Pancreas (tissue), 10 donors: ENCODE results near the gene C17orf58. TPM values are rescaled to one million over a fixed set of nuclear protein-coding genes. Genes with fewer than 3 reads are reported as not detected.

Experiments
- ATAC-seq, 4 donors: fragments of 200-7000 bp; cut with Tn5 transposase; one replicate each; pipeline versions ENCODE4 v1.8.0 to v1.9.1; 2020; ENCODE audit warnings: mild to moderate bottlenecking in 4 of 4, moderate library complexity in 4 of 4
- DNase-seq, 6 donors: peaks; one replicate each; pipeline ENCODE4 v3.0.0-alpha.2; 2020
- FAIRE-seq: peaks from 2 replicates; lab custom pipeline; 2012; peaks lifted over from hg19 to GRCh38; lab: Jason Lieb, UNC
- H3K27ac ChIP-seq, 4 donors: fragments of 200-600 bp; sonication (generic); 1 replicate in 3 of 4; 2 replicates in 1 of 4; pipeline versions ENCODE4 v1.5.0 to v1.8.0; 2020
- H3K27me3 ChIP-seq, 4 donors: fragments of 200-600 bp; one replicate each; pipeline ENCODE4 v1.8.0; 2021
- H3K36me3 ChIP-seq, 3 donors: fragments of 200-600 bp; sonication (generic) in 1 of 3; one replicate each; pipeline versions ENCODE4 v1.5.0 to v1.8.0; 2020 to 2021
- H3K4me1 ChIP-seq, 3 donors: fragments of 200-600 bp; one replicate each; pipeline ENCODE4 v1.8.0; 2021
- H3K4me3 ChIP-seq, 4 donors: fragments of 200-600 bp; sonication (generic) in 2 of 4; one replicate each; pipeline versions ENCODE4 v1.5.0 to v1.8.0; 2020 to 2021
- H3K9me3 ChIP-seq, 4 donors: fragments of 200-600 bp; one replicate each; pipeline ENCODE4 v1.8.0; 2021
- CTCF ChIP-seq, 4 donors: fragments of 200-600 bp; sonication (generic) in 3 of 4; IDR thresholded peaks; one replicate each; pipeline versions ENCODE4 v1.5.0 to v1.8.0; 2021; ENCODE audit warnings: antibody characterized with exemption in 4 of 4
- WGBS, 2 donors: extraction: QIAGEN DNeasy Blood & Tissue Kit; methylation state at CpG; one replicate each; pipeline ENCODE4 v1.1.7; 2013; 5-methylcytosine and 5-hydroxymethylcytosine counted together
- intact Hi-C, 3 donors: fragments of 100-400 bp; cut with DNase I; formaldehyde crosslinking; loops; one replicate each; pipeline versions ENCODE4 v1.11.1 to v1.14.2; 2022
- polyA plus RNA-seq, 2 donors: library from polyadenylated mRNA; stranded (reverse); fragments of 200-250 nt; gene quantifications; one replicate each; pipeline ENCODE4 v1.2.3, GENCODE V29; 2013
- total RNA-seq, 6 donors: library from RNA; stranded (reverse); fragmentation: NEBNext Ultra II Directional in 4 of 6; extraction: Animal tissue kit (Norgen Biotek cat#: 25700) in 4 of 6; gene quantifications; one replicate each; pipeline versions ENCODE4 v1.2.1 to v1.2.4, GENCODE V29; 2021 to 2023
- donor health status: healthy with polysubstance abuse.
- donor health status: DM: no; HTN: no; CAD: no; lungs with moderate emphysema.
- donor health status: DM: no; HTN: no; CAD: no.
- donor health status: control.
- donor health status: control.
- donor health status: Bipolar disorder and iron deficiency.
- donor health status: DM: yes; HTN: yes; CAD: no.
- donor health status: DM: no; HTN: no; CAD: no.
- donor health status: DM: no; HTN: no; CAD: no.
- donor health status: DM: yes; HTN: yes; CAD: no.

Gene C17orf58
- total and polyA plus RNA-seq, 8 donors = 3.0 to 8.7 (median 5.5) TPM

GRCh38 chr17:67993998-67994361, 2.3 kb downstream of the C17orf58 start:
- DNase-seq = peak in 1 of 6 donors; percentile 67
- Histone ChIP-seq H3K27ac (peak overlapping the region; percentile 76 to 94 (median 87)), H3K4me3 (peak overlapping the region; percentile 31 to 69 (median 48)), H3K4me1 (peaks cover 7 to 9% (median 8%) of the 10 kb centered on the region in 3 donors), H3K27me3 (no peaks in the 10 kb centered on the region), H3K9me3 (no peaks in the 10 kb centered on the region), H3K36me3 (no peaks in the 10 kb centered on the region)
- FAIRE-seq = no peak
- intact Hi-C loops = no loop called here
- 4% methylated on average over 18 to 21 of the region's 21 CpGs for WGBS, 2 donors
- TF ChIP-seq CTCF (IDR thresholded peaks at IDR 0.05) = no peak
- peak in 2 of 4 donors; percentile 1 to 2 for ATAC-seq

GRCh38 chr17:67993153-67993997, 2.9 kb downstream of the C17orf58 start:
- no peaks in the 10 kb centered on the region for H3K36me3 ChIP-seq
- peaks cover 7 to 9% (median 8%) of the 10 kb centered on the region in 3 donors for H3K4me1 ChIP-seq
- peak overlapping the region; percentile 89 to 95 (median 92) for H3K27ac ChIP-seq
- no peak for TF ChIP-seq CTCF (IDR thresholded peaks at IDR 0.05)
- no peaks in the 10 kb centered on the region for H3K9me3 ChIP-seq
- ATAC-seq (peak; percentile 76 to 83 (median 78)), FAIRE-seq (no peak), DNase-seq (peak; percentile 80 to 93 (median 86))
- 0% methylated on average over 68 to 144 of the region's 144 CpGs for WGBS, 2 donors
- intact Hi-C loops = no loop called here
- peak overlapping the region; percentile 35 to 70 (median 60) for H3K4me3 ChIP-seq
- no peaks in the 10 kb centered on the region for H3K27me3 ChIP-seq

- H3K4me3 ChIP-seq = peak overlapping the region; percentile 35 to 70 (median 60)
- FAIRE-seq (no peak), DNase-seq (peak in 1 of 6 donors; percentile 33), ATAC-seq (peak; percentile 3 to 60 (median 46))
- H3K27ac ChIP-seq = peak overlapping the region; percentile 89 to 95 (median 92)
- H3K9me3 ChIP-seq = no peaks in the 10 kb centered on the region
- no peaks in the 10 kb centered on the region for H3K27me3 ChIP-seq
- intact Hi-C loops = no loop called here
- no peaks in the 10 kb centered on the region for H3K36me3 ChIP-seq
- TF ChIP-seq CTCF (IDR thresholded peaks at IDR 0.05) = no peak
- 4 to 5% methylated on average over 18 of the region's 18 CpGs for WGBS, 2 donors
- peaks cover 7 to 9% (median 8%) of the 10 kb centered on the region in 3 donors for H3K4me1 ChIP-seq
Measured at GRCh38 chr17:67992548-67993152, 3.6 kb downstream of the C17orf58 start.

- no peak for FAIRE-seq
- intact Hi-C loops = no loop called here
Measured at GRCh38 chr17:67990909-67991308, 5.4 kb downstream of the C17orf58 start.

More at GRCh38 chr17:67990909-67991308, 5.4 kb downstream of the C17orf58 start:
- no peak for ATAC-seq
- 95 to 98% methylated on average over 4 of the region's 4 CpGs for WGBS, 2 donors
- no peak for TF ChIP-seq CTCF (IDR thresholded peaks at IDR 0.05)
- peaks cover 7 to 9% (median 8%) of the 10 kb centered on the region in 3 donors for H3K4me1 ChIP-seq
- H3K36me3 ChIP-seq = no peaks in the 10 kb centered on the region
- no peak overlapping the region for H3K4me3 ChIP-seq
- DNase-seq = no peak
- H3K27me3 ChIP-seq = no peaks in the 10 kb centered on the region
- no peak overlapping the region for H3K27ac ChIP-seq
- no peaks in the 10 kb centered on the region for H3K9me3 ChIP-seq
